D721Med (cell line): ENCODE measurements around the gene REPS1.

Experiments
- DNase-seq: peaks from one replicate; pipeline ENCODE4 v3.0.0; 2011; ENCODE audit warnings: low spot score; ENCODE audit not compliant: insufficient read length
- FAIRE-seq: peaks from 2 replicates; lab custom pipeline; 2011; peaks lifted over from hg19 to GRCh38; lab: Jason Lieb, UNC
- TF ChIP-seq, protein P1 (sequence below): IDR thresholded peaks from 2 replicates; pipeline ENCODE4 v1.5.1; 2012; ENCODE audit warnings: mild to moderate bottlenecking, control low read depth; ENCODE audit not compliant: insufficient read depth; ENCODE audit errors: missing control alignments

The REPS1 gene

DNA sequence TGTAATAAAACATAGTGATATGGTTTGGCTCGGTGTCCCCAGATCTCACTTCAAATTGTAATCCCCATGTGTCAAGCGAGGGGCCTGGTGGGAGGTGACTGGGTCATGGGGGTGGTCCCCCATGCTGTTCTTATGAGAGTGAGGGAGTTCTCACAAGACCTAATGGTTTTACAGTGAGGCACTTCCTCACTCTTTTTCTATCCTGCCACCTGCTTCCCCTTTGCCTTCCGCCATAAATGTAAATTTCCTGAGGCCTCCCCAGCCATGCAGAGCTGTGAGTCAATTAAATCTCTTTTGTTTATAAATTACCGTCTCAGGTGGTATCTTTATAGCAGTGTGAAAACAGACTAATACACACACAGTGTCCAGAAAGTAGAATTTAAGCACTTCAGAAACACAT is 78.5 kb downstream of the REPS1 start:
- FAIRE-seq (no peak), DNase-seq (no peak)
- TF ChIP-seq, protein P1, sequence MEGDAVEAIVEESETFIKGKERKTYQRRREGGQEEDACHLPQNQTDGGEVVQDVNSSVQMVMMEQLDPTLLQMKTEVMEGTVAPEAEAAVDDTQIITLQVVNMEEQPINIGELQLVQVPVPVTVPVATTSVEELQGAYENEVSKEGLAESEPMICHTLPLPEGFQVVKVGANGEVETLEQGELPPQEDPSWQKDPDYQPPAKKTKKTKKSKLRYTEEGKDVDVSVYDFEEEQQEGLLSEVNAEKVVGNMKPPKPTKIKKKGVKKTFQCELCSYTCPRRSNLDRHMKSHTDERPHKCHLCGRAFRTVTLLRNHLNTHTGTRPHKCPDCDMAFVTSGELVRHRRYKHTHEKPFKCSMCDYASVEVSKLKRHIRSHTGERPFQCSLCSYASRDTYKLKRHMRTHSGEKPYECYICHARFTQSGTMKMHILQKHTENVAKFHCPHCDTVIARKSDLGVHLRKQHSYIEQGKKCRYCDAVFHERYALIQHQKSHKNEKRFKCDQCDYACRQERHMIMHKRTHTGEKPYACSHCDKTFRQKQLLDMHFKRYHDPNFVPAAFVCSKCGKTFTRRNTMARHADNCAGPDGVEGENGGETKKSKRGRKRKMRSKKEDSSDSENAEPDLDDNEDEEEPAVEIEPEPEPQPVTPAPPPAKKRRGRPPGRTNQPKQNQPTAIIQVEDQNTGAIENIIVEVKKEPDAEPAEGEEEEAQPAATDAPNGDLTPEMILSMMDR, result no peak

DNA sequence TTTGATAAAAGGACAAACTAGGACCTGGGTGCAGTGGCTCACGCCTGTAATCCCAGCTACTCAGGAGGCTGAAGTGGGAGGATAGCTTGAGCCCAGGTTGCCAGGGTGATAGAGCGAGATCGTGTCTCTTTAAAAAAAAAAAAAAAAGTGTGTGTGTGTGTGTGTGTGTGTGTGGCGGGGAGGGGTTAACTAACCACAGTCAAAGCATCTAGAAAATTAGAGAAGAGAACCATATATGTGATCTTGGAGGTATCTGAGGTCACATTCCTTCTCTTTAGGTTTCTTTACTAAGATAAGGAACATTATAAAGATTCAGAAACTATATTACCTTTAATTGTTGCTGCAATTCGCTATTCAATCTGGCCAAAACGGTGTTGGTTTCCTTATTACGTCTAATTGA is 80.9 kb downstream of the REPS1 start:
- no peak for DNase-seq
- no peak for FAIRE-seq
- TF ChIP-seq, protein P1, result no peak

DNA sequence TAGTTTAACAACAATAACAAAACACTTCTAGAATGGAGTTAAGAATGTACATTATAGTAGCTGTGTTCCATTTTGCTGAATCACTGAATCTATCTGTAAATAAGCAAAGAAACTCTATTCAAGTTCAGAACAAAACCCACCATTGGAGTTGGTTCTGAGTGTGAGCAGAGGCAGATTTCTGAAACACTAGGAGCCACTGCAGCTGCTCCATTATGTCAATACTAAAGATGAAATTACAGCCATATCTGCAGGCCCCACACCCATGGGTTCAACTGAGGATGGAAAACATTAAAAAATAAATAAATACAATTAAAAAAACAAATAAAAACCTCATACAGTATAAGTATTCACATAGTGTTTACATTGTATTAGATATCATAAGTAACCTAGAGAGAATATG is 91.0 kb downstream of the REPS1 start:
- FAIRE-seq, result no peak
- TF ChIP-seq, protein P1, result no peak
- DNase-seq, result no peak

DNA sequence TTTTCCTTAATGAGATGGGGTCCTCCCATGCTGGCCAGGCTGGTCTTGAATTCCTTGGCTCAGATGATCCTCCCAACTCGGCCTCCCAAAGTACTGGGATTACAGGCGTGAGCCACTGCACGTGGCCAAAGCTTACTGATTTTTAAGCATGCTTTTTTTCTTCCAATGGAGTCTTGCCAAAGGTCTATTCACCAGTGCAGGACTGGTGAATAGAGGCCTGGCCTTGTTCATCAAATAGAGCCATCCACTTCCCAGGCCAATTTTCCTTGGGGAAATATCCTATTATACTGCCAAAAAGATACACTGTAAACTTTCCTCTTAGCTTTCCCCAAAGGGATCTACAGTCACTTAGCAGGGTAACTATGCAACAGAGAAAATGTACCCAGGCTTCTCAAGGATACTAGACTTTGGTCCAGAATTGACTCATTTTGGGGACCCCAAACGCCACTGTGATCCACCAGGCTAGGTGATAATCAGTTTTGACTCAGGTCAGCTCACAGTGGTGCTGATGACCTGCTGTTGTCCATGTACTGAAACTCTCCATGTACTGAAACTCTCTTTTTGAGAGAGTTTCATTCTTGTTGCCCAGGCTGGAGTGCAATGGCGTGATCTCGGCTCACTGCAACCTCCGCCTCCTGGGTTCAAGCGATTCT is 91.8 kb downstream of the REPS1 start:
- TF ChIP-seq, protein P1, result no peak
- no peak for FAIRE-seq
- DNase-seq, result no peak

DNA sequence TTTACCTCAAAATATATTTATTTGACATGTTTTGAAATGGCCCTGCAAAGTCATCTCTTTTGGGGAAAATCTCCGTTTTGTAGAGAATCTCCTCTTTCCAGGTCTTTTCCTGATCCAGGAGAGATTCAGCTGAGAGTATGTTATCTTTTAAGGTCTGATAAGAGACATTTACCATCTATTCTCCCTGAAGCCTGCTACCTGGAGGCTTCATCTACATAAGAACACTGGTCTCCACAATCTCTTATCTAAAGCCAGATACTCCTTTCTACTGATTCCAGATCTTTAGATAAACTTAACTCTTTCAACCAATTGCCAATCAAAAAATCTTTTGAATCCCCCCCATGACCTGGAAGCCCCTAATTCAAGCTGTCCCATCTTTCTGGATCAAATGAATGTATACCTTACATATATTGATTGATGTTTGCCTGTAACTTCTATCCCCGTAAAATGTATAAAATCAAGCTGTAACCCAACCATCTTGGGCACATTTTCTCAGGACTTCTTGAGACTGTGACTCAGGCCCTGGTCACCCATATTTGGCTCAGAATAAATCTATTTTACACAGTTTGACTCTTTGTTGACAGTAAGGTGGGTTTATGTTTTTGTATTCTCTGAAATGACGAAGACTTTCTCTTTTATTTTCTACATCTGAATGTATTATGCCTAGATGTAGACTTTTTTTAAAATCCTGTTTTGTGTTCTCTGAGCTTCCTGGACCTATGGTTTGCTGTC is 96.6 kb downstream of the REPS1 start:
- FAIRE-seq, result no peak
- DNase-seq, result no peak
- TF ChIP-seq, protein P1, result no peak

DNA sequence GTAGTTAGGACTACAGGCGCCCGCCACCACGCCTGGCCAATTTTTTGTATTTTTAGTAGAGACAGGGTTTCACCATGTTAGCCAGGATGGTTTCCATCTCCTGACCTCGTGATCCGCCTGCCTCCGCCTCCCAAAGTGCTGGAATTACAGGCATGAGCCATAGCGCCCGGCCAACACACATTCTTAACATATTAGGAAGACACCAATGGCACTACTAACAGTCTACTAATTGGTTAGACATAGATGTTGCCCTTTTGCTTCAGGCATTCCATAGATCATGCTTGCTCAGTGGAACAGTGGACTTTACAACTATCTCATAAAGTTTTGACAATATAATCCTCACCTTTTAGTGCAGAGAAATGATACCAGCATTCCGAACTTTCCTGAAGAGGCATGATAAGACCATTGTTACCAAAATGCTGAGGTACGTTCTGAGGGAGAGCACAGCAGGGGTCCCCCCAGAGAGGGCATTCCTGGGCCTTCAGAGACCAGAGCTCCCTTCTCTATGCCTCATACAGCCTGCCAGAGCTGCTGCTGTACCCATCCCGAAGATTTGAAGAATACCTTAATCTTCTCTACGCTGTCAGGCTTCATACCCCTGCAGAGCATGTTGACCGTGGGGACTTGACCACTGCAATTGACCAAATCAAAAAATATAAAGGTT is 102.8 kb downstream of the REPS1 start:
- no peak for FAIRE-seq
- DNase-seq, result no peak
- TF ChIP-seq, protein P1, result no peak
